Panc1 (cell line): ENCODE data around the gene SCN7A.

Experiments used
- POLR2AphosphoS5 ChIP-seq: IDR thresholded peaks from 2 replicates; pipeline ENCODE4 v1.6.1; 2012; ENCODE audit warnings: mild to moderate bottlenecking, low read depth, low read length, moderate library complexity
- TF ChIP-seq, protein P1 (sequence below): fragments of 450-650 bp; IDR thresholded peaks from 2 replicates; pipeline ENCODE4 v1.5.1; 2017; ENCODE audit warnings: mild to moderate bottlenecking

DNA sequence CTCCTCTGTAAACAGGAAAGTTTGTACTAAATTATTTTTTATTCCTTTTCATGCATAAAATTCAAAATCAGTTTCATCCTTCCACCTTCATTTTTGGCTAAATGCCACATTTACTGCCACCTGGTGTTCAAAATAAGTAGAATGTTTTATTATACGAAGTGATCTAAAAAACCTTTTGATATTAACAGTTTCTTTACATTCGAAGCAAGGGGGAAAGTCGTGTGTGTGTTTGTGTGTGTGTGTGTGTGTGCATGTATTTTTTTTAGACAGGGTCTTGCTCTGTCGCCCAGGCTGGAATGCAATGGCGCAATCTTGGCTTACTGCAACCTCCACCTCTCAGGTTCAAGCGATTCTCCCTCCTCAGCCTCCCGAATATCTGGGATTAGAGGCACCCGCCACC, 109.3 kb downstream of the SCN7A start:
- TF ChIP-seq, protein P1, sequence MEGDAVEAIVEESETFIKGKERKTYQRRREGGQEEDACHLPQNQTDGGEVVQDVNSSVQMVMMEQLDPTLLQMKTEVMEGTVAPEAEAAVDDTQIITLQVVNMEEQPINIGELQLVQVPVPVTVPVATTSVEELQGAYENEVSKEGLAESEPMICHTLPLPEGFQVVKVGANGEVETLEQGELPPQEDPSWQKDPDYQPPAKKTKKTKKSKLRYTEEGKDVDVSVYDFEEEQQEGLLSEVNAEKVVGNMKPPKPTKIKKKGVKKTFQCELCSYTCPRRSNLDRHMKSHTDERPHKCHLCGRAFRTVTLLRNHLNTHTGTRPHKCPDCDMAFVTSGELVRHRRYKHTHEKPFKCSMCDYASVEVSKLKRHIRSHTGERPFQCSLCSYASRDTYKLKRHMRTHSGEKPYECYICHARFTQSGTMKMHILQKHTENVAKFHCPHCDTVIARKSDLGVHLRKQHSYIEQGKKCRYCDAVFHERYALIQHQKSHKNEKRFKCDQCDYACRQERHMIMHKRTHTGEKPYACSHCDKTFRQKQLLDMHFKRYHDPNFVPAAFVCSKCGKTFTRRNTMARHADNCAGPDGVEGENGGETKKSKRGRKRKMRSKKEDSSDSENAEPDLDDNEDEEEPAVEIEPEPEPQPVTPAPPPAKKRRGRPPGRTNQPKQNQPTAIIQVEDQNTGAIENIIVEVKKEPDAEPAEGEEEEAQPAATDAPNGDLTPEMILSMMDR: peak; percentile 62
- TF ChIP-seq POLR2AphosphoS5: no peak
